ENCODE data around the gene ST3GAL3.
A peak's percentile ranks its signal among the peaks of the same experiment; 100 is the strongest.

Gene ST3GAL3, protein sequence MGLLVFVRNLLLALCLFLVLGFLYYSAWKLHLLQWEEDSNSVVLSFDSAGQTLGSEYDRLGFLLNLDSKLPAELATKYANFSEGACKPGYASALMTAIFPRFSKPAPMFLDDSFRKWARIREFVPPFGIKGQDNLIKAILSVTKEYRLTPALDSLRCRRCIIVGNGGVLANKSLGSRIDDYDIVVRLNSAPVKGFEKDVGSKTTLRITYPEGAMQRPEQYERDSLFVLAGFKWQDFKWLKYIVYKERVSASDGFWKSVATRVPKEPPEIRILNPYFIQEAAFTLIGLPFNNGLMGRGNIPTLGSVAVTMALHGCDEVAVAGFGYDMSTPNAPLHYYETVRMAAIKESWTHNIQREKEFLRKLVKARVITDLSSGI

DNA sequence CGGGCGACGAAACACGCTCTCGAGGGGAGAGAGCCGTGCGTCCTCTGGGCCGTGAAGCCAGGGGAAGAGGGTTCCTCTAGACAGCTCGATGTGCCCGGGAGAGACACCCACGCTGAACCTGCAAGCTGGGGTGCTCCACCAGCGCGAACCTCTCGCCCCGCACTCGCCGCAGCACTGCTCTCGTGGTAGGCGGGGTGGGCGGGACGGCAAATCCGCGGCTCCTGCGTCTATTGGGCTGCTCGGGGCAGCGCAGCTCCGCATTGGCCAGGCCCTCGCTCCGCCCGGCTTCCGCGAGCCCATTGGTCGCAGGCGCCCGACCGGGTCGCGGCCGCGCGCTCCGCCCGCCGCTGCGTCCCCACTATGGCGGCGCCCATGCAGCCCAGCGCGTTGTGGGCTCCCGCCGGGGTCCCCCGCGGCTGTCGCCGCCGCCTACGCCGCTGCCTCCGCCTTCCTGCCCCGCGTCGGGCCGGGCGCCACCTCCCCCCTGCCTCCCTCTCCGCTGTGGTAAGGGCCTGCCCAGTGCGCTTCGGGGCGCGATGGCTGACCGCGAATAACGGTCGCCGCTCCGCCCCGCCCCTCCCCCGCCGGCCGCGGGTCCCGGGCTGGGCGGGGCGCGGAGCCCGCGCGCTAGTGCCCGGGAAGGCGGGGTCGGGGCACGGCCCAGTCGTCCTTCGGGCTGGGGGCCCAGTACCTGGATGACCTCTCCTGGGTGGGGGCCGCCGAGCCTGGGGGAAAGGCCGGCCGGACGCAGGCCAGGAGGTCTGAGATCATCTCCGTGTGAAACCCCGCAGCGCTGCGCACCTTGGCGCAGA, at the start of gene ST3GAL3:
Gene ST3GAL3, plus strand, starts transcription at position 347 of the 812 bp plus-strand sequence. CDS start 28,727 bp downstream, outside the sequence.
- peak within 1 kb of the TSS; percentile 92 for H3K4me3 ChIP-seq (ENCODE audit: low read depth, low read length)
- TF ChIP-seq MYC (IDR thresholded peaks at IDR 0.05; ENCODE audit: low read depth, low read length) (peak; percentile 53), POLR2A (IDR thresholded peaks at IDR 0.05; ENCODE audit: extremely low read depth, insufficient read length) (peak; percentile 92)
- TF ChIP-seq, protein P1, sequence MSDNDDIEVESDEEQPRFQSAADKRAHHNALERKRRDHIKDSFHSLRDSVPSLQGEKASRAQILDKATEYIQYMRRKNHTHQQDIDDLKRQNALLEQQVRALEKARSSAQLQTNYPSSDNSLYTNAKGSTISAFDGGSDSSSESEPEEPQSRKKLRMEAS (IDR thresholded peaks at IDR 0.05; ENCODE audit: low read depth, low read length), result peak; percentile 50; the same call in 1 of the 2 replicates
- TF ChIP-seq, protein P2, sequence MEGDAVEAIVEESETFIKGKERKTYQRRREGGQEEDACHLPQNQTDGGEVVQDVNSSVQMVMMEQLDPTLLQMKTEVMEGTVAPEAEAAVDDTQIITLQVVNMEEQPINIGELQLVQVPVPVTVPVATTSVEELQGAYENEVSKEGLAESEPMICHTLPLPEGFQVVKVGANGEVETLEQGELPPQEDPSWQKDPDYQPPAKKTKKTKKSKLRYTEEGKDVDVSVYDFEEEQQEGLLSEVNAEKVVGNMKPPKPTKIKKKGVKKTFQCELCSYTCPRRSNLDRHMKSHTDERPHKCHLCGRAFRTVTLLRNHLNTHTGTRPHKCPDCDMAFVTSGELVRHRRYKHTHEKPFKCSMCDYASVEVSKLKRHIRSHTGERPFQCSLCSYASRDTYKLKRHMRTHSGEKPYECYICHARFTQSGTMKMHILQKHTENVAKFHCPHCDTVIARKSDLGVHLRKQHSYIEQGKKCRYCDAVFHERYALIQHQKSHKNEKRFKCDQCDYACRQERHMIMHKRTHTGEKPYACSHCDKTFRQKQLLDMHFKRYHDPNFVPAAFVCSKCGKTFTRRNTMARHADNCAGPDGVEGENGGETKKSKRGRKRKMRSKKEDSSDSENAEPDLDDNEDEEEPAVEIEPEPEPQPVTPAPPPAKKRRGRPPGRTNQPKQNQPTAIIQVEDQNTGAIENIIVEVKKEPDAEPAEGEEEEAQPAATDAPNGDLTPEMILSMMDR (IDR thresholded peaks at IDR 0.05; ENCODE audit: low read depth, low read length), result no peak
- DNase-seq (ENCODE audit: low read depth), result peak; percentile 95

DNA sequence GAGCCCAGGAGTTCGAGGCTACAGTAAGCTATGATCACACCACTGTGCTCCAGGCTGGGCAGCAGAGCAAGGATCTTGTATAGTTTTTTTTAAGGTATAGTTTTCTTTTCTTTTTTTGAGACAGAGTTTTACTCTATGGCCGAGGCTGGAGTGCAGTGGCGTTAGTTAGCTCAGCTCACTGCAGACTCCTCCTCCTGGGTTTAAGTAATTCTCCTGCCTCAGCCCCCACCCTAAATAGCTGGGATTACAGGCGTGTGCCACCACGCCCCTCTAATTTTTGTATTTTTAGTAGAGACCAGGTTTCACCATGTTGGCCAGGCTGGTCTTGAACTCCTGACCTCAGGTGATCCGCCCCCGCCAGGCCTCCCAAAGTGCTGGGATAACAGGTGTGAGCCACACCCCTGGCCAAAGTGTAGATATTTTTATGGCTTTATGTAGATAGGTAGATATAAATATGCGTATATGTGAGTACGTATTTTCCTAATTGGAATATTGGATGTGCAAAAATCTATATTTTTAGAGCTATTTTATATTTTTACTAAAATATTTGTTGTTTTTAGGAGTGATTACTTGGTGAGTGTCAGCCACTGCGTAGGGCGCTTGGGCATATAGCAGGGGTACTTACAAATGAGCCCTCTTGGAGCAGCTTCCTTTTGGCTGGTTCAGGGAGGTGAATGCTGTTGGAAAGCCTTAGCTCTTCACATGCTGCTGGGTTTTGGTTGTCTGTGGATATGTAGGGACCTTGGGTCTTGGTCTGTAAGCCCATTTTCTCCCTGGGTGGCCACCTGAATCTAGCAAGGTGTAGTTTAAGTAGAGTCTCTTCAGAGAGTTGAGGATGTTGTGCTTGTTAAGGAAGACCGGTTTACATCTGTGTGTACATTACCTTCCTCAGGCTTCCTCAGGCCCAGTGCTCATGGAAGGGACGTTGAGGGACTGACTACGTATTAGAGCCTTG, 47.8 kb upstream of the ST3GAL3 start:
- H3K4me3 ChIP-seq (ENCODE audit: low read depth, low read length), result no peak overlapping the region
- TF ChIP-seq MYC (IDR thresholded peaks at IDR 0.05; ENCODE audit: low read depth, low read length) (no peak), POLR2A (IDR thresholded peaks at IDR 0.05; ENCODE audit: extremely low read depth, insufficient read length) (no peak)
- TF ChIP-seq, protein P2 (IDR thresholded peaks at IDR 0.05; ENCODE audit: low read depth, low read length), result no peak
- TF ChIP-seq, protein P1 (IDR thresholded peaks at IDR 0.05; ENCODE audit: low read depth, low read length), result no peak
- no peak for DNase-seq (ENCODE audit: low read depth)

DNA sequence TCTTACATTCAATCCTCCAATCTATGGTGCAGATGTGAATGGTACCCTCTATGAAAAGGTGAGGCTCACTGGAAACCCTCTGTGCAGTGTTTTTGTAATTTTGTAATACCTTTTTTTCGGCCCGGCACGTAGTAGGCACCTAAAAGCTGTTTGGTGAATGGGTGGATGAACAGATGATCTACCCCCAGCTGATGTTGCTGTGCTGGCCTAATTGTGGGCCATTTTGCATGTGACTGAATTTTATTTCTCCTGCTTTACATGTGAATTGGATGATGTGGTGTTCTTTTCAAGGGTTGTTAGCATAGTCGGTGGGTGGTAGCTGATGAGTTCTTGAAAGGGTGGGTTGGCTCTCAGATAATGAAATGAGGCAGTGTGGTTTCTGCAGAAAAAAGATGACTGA, 47.0 kb upstream of the ST3GAL3 start:
- H3K4me3 ChIP-seq (ENCODE audit: low read depth, low read length), result no peak overlapping the region
- no peak for DNase-seq (ENCODE audit: low read depth)
- TF ChIP-seq, protein P1 (IDR thresholded peaks at IDR 0.05; ENCODE audit: low read depth, low read length), result no peak
- TF ChIP-seq, protein P2 (IDR thresholded peaks at IDR 0.05; ENCODE audit: low read depth, low read length), result no peak
- TF ChIP-seq POLR2A (IDR thresholded peaks at IDR 0.05; ENCODE audit: extremely low read depth, insufficient read length) (no peak), MYC (IDR thresholded peaks at IDR 0.05; ENCODE audit: low read depth, low read length) (no peak)

DNA sequence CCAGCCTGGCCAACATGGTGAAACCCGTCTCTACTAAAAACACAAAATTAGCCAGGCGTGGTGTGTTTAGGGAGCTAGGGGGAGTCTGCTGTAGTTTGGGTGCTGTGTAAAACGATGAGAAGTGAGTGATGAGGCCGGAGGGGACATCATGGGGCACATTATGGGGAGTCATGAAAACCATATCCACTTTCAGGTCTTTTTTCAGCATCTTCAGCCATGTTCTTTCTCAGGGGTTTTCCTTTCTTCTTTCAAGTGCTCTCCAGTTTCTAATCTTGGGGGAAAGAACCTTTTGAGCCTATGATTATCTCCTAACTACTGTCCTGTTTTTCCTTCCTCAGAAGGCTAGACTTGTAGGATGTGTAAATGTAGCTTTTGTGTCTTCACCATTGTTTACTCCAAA, 43.0 kb upstream of the ST3GAL3 start:
- TF ChIP-seq, protein P1 (IDR thresholded peaks at IDR 0.05; ENCODE audit: low read depth, low read length), result no peak
- TF ChIP-seq, protein P2 (IDR thresholded peaks at IDR 0.05; ENCODE audit: low read depth, low read length), result no peak
- H3K4me3 ChIP-seq (ENCODE audit: low read depth, low read length), result no peak overlapping the region
- no peak for DNase-seq (ENCODE audit: low read depth)

DNA sequence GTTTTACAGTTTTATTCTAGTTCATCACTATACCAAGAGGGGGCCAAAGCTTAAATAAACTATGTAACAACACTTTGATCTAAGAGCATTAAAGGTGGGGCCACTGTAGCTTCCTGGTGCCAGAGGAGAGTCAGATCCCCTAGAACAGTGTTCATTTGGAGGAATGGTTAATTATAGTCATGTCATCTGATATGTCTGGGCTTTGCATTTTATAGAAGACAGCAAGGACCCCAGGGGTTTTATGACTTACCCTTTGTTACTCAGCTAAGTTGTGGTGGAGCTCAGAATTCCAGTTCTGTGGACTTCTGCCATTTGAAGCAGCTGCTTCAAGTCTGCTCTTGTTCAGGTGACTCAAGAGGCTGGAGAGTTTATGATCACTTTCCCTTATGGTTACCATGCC, 40.7 kb upstream of the ST3GAL3 start:
- no peak overlapping the region for H3K4me3 ChIP-seq (ENCODE audit: low read depth, low read length)
- TF ChIP-seq MYC (IDR thresholded peaks at IDR 0.05; ENCODE audit: low read depth, low read length), result no peak
- TF ChIP-seq, protein P2 (IDR thresholded peaks at IDR 0.05; ENCODE audit: low read depth, low read length), result no peak
- TF ChIP-seq, protein P1 (IDR thresholded peaks at IDR 0.05; ENCODE audit: low read depth, low read length), result no peak
- TF ChIP-seq POLR2A (IDR thresholded peaks at IDR 0.05; ENCODE audit: extremely low read depth, insufficient read length), result no peak
- DNase-seq (ENCODE audit: low read depth), result no peak

All from NB4 (cell line).